ENCODE data around the gene GRK1.

The GRK1 gene

GRCh38 chr13:113770441-113770840 lies 103.4 kb downstream of the GRK1 start:
- no peak for DNase-seq
- Mint-ChIP-seq H3K4me3 (no peak overlapping the region), H3K9me3 (peaks cover 16% of the 10 kb centered on the region), H3K27ac (no peak overlapping the region), H3K27me3 (ENCODE audit: low read depth, poor library complexity) (peaks cover 30% of the 10 kb centered on the region), H3K4me1 (peaks cover 9% of the 10 kb centered on the region), H3K36me3 (ENCODE audit: low read depth) (no peaks in the 10 kb centered on the region)
- no peak for TF ChIP-seq CTCF (IDR thresholded peaks at IDR 0.05)

GRCh38 chr13:113770937-113771336 lies 103.9 kb downstream of the GRK1 start:
- Mint-ChIP-seq H3K36me3 (ENCODE audit: low read depth) (no peaks in the 10 kb centered on the region), H3K4me3 (no peak overlapping the region)

GRCh38 chr13:113771709-113772331 lies 104.8 kb downstream of the GRK1 start:
- no peak overlapping the region for H3K4me3 Mint-ChIP-seq
- no peak overlapping the region for H3K27ac Mint-ChIP-seq
- H3K9me3 Mint-ChIP-seq, result peaks cover 16% of the 10 kb centered on the region
- no peak for DNase-seq
- no peaks in the 10 kb centered on the region for H3K36me3 Mint-ChIP-seq (ENCODE audit: low read depth)
- TF ChIP-seq CTCF (IDR thresholded peaks at IDR 0.05), result no peak
- H3K4me1 Mint-ChIP-seq, result peaks cover 9% of the 10 kb centered on the region
- H3K27me3 Mint-ChIP-seq (ENCODE audit: low read depth, poor library complexity), result peaks cover 26% of the 10 kb centered on the region

More at GRCh38 chr13:113770937-113771336, 103.9 kb downstream of the GRK1 start:
- Mint-ChIP-seq H3K27me3 (ENCODE audit: low read depth, poor library complexity) (peaks cover 26% of the 10 kb centered on the region), H3K27ac (no peak overlapping the region), H3K9me3 (peaks cover 16% of the 10 kb centered on the region), H3K4me1 (peaks cover 9% of the 10 kb centered on the region)
- no peak for DNase-seq
- no peak for TF ChIP-seq CTCF (IDR thresholded peaks at IDR 0.05)

- no peak for DNase-seq
- TF ChIP-seq CTCF (IDR thresholded peaks at IDR 0.05), result no peak
- H3K4me1 Mint-ChIP-seq, result peaks cover 9% of the 10 kb centered on the region
- H3K27ac Mint-ChIP-seq, result no peak overlapping the region
- peaks cover 40% of the 10 kb centered on the region for H3K27me3 Mint-ChIP-seq (ENCODE audit: low read depth, poor library complexity)
- no peak overlapping the region for H3K4me3 Mint-ChIP-seq
- no peaks in the 10 kb centered on the region for H3K36me3 Mint-ChIP-seq (ENCODE audit: low read depth)
- peaks cover 16% of the 10 kb centered on the region for H3K9me3 Mint-ChIP-seq
Observed at GRCh38 chr13:113774177-113775107, 107.4 kb downstream of the GRK1 start.

GRCh38 chr13:113775451-113776145 lies 108.6 kb downstream of the GRK1 start:
- H3K27me3 Mint-ChIP-seq (ENCODE audit: low read depth, poor library complexity), result peaks cover 43% of the 10 kb centered on the region
- H3K36me3 Mint-ChIP-seq (ENCODE audit: low read depth), result no peaks in the 10 kb centered on the region
- no peak overlapping the region for H3K4me3 Mint-ChIP-seq
- no peak overlapping the region for H3K27ac Mint-ChIP-seq
- H3K9me3 Mint-ChIP-seq, result peaks cover 16% of the 10 kb centered on the region
- no peak for TF ChIP-seq CTCF (IDR thresholded peaks at IDR 0.05)
- DNase-seq, result no peak
- no peaks in the 10 kb centered on the region for H3K4me1 Mint-ChIP-seq
